Naive B cell (primary cell): Measurements from ENCODE around the gene WDPCP. TPM values are rescaled to one million over a fixed set of nuclear protein-coding genes. Genes with fewer than 3 reads are reported as not detected.
"Not testable (repeated sequence)": the region's sequence is repeated elsewhere in the genome, so short reads cannot be mapped to it uniquely, and the experiment has no call there.

Source experiments
- ATAC-seq, 2 donors: fragments of 150-1000 bp; cut with Tn5 transposase; 2 replicates each; pipeline ENCODE4 v1.10.0; 2021; ENCODE audit warnings: low read depth in 2 of 2, mild to moderate bottlenecking in 2 of 2, moderate library complexity in 2 of 2
- DNase-seq: peaks from one replicate; pipeline ENCODE4 v3.0.0; 2022
- H3K27ac Mint-ChIP-seq, 6 donors: one replicate each; pipeline ENCODE4 v1.8.0; 2020 to 2022; ENCODE audit warnings: mild to moderate bottlenecking in 6 of 6, mixed read lengths in 6 of 6, moderate library complexity in 5 of 6, inconsistent platforms in 2 of 6
- H3K27me3 Mint-ChIP-seq, 3 donors: one replicate each; pipeline ENCODE4 v1.8.0; 2021 to 2022; ENCODE audit warnings: mixed read lengths in 3 of 3, mild to moderate bottlenecking in 1 of 3
- H3K36me3 Mint-ChIP-seq, 2 donors: one replicate each; pipeline ENCODE4 v1.8.0; 2020 to 2022; ENCODE audit warnings: mixed read lengths in 2 of 2, inconsistent platforms in 1 of 2, mild to moderate bottlenecking in 1 of 2
- H3K4me1 Mint-ChIP-seq, 3 donors: one replicate each; pipeline ENCODE4 v1.8.0; 2020 to 2022; ENCODE audit warnings: mixed read lengths in 3 of 3, inconsistent platforms in 1 of 3, mild to moderate bottlenecking in 1 of 3, moderate library complexity in 1 of 3
- H3K4me3 Mint-ChIP-seq, 8 donors: one replicate each; pipeline ENCODE4 v1.8.0; 2020 to 2022; ENCODE audit warnings: mild to moderate bottlenecking in 8 of 8, mixed read lengths in 8 of 8, moderate library complexity in 8 of 8, inconsistent platforms in 2 of 8
- H3K9me3 Mint-ChIP-seq, 7 donors: one replicate each; pipeline ENCODE4 v1.8.0; 2020 to 2022; ENCODE audit warnings: mixed read lengths in 7 of 7, mild to moderate bottlenecking in 5 of 7, inconsistent platforms in 2 of 7, moderate library complexity in 1 of 7
- polyA plus RNA-seq, 6 donors: library from polyadenylated mRNA; unstranded; fragments of 300-500 nt; fragmentation: Illumina TruSeq; gene quantifications; one replicate each; pipeline ENCODE4 v1.2.3, GENCODE V29; 2021; ENCODE audit warnings: low read depth in 6 of 6

Gene WDPCP
- polyA plus RNA-seq, 6 donors from 2014 or later = 3.8 to 8.5 (median 5.9) TPM

DNA sequence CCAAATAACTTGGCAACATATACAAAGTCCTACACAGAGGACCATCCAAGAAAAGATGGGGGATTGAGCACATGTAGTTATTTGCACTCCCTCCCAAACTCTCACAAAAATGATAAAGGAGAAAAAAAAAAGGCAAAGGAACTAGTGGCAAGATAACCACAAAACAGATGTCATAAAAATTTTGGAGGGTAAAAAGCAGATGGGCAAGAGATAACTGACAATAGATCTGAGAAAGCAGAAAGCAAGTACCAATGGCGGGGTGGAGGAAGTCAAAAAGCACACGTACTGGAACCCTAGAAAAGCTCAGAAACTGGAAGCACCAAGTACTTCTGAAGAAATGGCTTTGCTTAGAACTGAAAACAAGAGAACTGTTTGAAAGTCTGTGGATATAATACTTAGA is 82.0 kb downstream of the WDPCP start:
- DNase-seq (no peak), ATAC-seq (no peak)
- H3K27me3 Mint-ChIP-seq = no peaks in the 10 kb centered on the region
- peaks cover 7 to 33% (median 14%) of the 10 kb centered on the region in 3 donors for H3K4me1 Mint-ChIP-seq
- peaks cover 10 to 43% (median 30%) of the 10 kb centered on the region in 7 donors for H3K9me3 Mint-ChIP-seq
- no peak overlapping the region for H3K4me3 Mint-ChIP-seq
- peaks cover 19 to 34% of the 10 kb centered on the region in 2 donors for H3K36me3 Mint-ChIP-seq
- H3K27ac Mint-ChIP-seq = peak overlapping the region in 2 of 6 donors; percentile 21 to 40

DNA sequence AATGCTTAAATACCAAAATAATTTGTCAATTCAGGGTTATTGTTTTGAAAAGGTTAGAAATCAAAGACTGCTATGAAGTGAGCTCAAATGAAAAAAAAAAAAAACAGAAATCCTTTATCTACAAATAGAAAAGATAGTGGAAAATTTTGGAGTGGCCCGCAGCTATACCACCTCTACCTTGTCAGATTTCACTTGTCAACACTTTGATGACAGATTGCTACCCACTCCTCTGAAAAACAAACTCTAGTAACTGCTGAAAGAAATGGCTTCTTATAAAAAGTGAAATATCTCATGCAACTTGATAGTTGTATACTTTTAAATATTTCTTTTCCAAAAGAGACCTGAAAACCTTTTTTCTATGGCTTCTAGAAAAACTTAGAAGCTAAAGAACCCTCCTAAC is 84.5 kb downstream of the WDPCP start:
- Mint-ChIP-seq H3K27ac (no peak overlapping the region), H3K4me3 (no peak overlapping the region), H3K36me3 (peaks cover 0 to 14% of the 10 kb centered on the region in 2 donors), H3K9me3 (peaks cover 4 to 18% (median 8%) of the 10 kb centered on the region in 7 donors), H3K27me3 (no peaks in the 10 kb centered on the region), H3K4me1 (peaks cover 10 to 38% (median 18%) of the 10 kb centered on the region in 3 donors)
- DNase-seq (no peak), ATAC-seq (no peak)

DNA sequence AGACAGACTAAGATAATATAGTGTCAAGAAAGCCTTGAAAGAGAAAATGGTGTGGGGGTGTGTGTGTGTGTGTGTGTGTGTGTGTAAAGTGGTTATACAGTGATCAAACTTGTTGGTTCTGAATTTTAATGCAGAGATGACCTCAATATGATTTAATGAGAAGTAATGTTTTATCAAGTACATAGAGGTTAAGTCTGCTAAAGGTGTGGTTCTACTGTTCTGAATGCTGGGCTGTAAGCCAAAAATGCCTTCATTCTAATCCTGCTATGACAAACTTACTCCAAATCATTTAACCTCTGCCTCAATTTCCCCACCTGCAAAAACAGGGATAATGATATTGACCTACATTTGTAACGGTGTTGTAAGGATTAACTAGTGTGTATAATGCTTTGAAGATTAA is 87.9 kb downstream of the WDPCP start:
- no peaks in the 10 kb centered on the region for H3K9me3 Mint-ChIP-seq
- H3K27ac Mint-ChIP-seq = peak overlapping the region in 1 of 6 donors; percentile 4
- no peak for DNase-seq
- no peaks in the 10 kb centered on the region for H3K36me3 Mint-ChIP-seq
- no peak overlapping the region for H3K4me3 Mint-ChIP-seq
- no peak for ATAC-seq
- no peaks in the 10 kb centered on the region for H3K27me3 Mint-ChIP-seq
- H3K4me1 Mint-ChIP-seq = peaks cover 18 to 37% (median 24%) of the 10 kb centered on the region in 3 donors

DNA sequence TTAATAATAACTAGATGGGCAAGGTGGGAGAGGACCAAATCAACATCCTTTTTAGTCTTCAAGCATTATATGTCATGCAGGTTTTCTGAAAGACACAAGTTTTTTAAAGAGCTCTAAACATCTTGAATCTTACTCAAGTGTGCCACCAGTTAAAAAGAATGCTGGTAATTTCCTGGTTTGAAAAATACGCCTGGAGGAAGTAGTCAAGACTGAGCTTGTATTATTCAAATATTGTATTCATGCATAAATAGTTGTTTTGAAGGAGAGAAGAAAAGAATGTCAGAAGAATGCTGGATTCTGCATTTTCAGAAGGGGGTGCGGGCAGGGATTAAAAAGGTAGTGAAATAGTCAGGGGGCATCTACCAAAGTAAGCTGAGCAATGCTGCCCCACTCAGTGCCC is 90.7 kb downstream of the WDPCP start:
- H3K27ac Mint-ChIP-seq = peak overlapping the region in 2 of 6 donors; percentile 9 to 26
- H3K4me3 Mint-ChIP-seq = peak overlapping the region in 1 of 8 donors; percentile 1
- no peaks in the 10 kb centered on the region for H3K27me3 Mint-ChIP-seq
- peak in 1 of 2 donors; percentile 21 for ATAC-seq
- no peak for DNase-seq
- H3K4me1 Mint-ChIP-seq = peaks cover 21 to 42% (median 26%) of the 10 kb centered on the region in 3 donors
- peaks cover 0 to 5% (median 2%) of the 10 kb centered on the region in 7 donors for H3K9me3 Mint-ChIP-seq
- peaks cover 6 to 8% of the 10 kb centered on the region in 2 donors for H3K36me3 Mint-ChIP-seq

DNA sequence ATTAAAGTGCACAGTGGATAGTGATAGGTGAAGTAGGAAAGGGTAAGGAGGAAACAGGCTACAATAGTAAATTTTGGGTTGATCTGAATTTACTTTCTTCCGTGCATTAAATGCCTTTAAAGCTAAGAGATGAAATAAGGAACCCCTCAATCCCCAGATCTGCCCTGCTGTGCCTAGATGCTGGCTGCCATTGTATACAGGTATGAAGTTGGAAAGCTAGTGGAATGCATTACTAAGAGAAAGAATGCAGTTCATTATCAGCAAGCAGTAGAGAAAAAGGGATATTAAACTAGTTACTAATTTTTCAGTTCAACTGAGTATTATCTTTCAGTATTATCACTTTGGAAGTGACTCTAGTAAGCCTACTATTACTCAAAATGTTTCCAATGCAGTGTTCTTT is 93.3 kb downstream of the WDPCP start:
- no peak for DNase-seq
- Mint-ChIP-seq H3K27ac (peak overlapping the region in 2 of 6 donors; percentile 24 to 29), H3K36me3 (peaks cover 6 to 8% of the 10 kb centered on the region in 2 donors), H3K4me3 (no peak overlapping the region), H3K9me3 (peaks cover 0 to 5% (median 2%) of the 10 kb centered on the region in 7 donors), H3K4me1 (peaks cover 21 to 42% (median 26%) of the 10 kb centered on the region in 3 donors), H3K27me3 (no peaks in the 10 kb centered on the region)
- no peak for ATAC-seq

DNA sequence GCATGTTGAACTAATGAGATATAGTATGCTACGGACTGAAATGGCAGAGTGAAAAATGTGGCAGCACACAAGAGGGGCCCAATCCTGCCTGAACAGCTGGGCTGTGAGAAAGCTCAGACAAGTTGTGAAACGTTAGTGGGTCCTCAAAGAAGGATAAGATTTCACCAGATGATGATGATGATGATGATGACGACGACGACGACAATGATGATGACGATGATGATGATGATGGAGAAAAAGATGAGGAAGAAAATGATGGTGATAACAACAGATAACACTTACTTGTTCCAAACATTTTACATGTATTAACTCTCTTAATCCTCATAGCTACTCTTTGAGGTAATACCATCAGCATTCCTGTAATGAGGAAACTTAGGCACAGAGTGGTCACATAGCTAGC is 94.2 kb downstream of the WDPCP start:
- DNase-seq = no peak
- H3K4me3 Mint-ChIP-seq = peak overlapping the region in 1 of 8 donors; percentile 63
- peaks cover 6 to 8% of the 10 kb centered on the region in 2 donors for H3K36me3 Mint-ChIP-seq
- H3K27ac Mint-ChIP-seq = peak overlapping the region in 2 of 6 donors; percentile 85 to 97
- H3K27me3 Mint-ChIP-seq = no peaks in the 10 kb centered on the region
- H3K9me3 Mint-ChIP-seq = peaks cover 0 to 5% (median 2%) of the 10 kb centered on the region in 7 donors
- peaks cover 20 to 33% (median 25%) of the 10 kb centered on the region in 3 donors for H3K4me1 Mint-ChIP-seq
- ATAC-seq = no peak

DNA sequence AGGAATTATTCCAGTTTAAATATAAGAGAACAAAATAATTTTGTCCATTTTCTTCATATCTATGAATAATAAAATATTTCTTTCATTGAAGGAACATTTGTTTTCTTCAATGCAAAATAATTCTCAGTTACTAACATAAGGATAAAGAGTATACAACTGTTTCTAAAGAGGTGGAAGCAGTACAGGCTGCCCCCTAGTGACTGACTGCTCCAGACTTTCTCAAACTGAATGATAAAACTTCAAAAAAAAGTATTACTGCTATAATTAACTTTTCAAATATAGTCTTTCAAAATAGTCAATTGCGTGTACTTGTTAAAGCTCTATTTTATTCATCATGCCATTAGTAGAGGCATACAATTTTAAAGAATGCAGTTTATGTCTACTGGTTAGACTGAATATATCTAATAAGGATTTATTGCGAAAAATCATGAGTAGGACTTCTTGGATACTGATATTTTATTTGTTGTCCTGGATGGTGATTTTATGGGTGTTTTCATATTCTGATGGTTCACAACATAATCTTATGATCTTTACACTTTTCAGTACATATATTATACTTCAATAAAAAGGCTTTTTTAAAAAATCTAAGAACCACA is 100.1 kb downstream of the WDPCP start:
- DNase-seq = no peak
- H3K27me3 Mint-ChIP-seq = no peaks in the 10 kb centered on the region
- H3K36me3 Mint-ChIP-seq = no peaks in the 10 kb centered on the region
- H3K9me3 Mint-ChIP-seq = no peaks in the 10 kb centered on the region
- no peak for ATAC-seq
- no peak overlapping the region for H3K4me3 Mint-ChIP-seq
- H3K27ac Mint-ChIP-seq = no peak overlapping the region
- H3K4me1 Mint-ChIP-seq = peaks cover 0 to 3% (median 0%) of the 10 kb centered on the region in 3 donors

DNA sequence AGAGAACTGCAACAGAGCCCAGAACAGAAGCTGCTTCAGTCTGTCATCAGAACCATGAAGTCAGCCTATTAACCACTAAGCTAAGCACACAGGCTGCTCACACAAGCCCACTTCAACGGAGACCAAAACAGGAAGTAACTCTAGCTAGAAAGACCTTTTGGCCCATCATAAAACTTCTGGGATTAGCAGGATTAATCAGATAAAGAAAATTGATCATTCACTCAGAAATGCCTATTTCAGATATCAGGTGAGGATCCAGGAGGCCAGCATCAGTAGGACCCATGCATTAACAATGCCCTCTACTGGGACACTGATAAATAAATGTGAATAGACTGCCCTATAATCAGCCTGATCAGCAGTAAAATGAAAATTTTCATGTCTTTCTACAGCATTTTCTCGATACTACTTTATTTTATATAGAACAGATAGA is 101.4 kb downstream of the WDPCP start:
- ATAC-seq (peak in 1 of 2 donors; percentile 33), DNase-seq (no peak)
- Mint-ChIP-seq H3K36me3 (peaks cover 0 to 7% of the 10 kb centered on the region in 2 donors), H3K4me3 (no peak overlapping the region), H3K9me3 (no peaks in the 10 kb centered on the region), H3K27me3 (no peaks in the 10 kb centered on the region), H3K27ac (peak overlapping the region in 2 of 6 donors; percentile 30 to 63), H3K4me1 (peaks cover 0 to 3% (median 0%) of the 10 kb centered on the region in 3 donors)

DNA sequence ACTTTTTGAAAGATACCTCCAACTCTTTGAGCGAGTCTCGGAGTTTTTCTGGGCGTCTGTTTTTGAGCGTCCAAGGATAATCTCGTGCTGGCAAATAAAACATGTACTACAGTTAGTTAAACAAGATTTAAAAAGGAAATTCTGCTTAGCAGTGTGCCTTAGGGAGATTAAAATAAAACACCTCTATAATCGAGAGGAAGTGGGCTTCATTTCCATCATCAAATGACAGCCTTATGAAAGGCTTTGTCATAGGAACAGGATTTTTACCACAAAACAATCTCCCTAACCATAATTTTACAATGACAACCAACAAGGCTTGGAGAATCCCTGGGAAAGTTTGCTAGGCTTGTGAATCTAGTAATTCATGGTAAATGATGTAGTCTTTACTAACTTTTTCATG is 103.4 kb downstream of the WDPCP start:
- Mint-ChIP-seq H3K27ac (no peak overlapping the region), H3K27me3 (no peaks in the 10 kb centered on the region), H3K4me3 (no peak overlapping the region), H3K36me3 (peaks cover 0 to 20% of the 10 kb centered on the region in 2 donors), H3K9me3 (no peaks in the 10 kb centered on the region), H3K4me1 (peaks cover 0 to 5% (median 3%) of the 10 kb centered on the region in 3 donors)
- no peak for ATAC-seq
- DNase-seq = no peak

DNA sequence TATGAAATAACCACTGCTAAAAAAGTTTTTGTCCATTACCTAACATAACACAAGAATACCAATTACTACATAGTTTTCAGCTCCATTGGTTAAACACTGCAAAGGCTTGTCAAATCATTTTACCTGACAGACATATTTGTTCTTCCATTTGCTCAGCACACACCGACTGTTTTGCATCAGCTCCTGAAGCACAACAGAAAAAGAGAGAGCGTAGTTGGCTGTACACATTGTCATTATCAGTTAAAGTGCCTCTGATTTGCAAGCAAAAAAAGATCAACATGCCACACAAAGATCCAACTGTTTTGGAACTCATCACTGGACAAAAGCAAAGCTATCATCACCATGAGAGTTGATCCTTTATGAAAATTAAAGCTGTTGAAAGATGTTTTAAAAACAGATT is 103.8 kb downstream of the WDPCP start:
- no peak overlapping the region for H3K27ac Mint-ChIP-seq
- H3K9me3 Mint-ChIP-seq = no peaks in the 10 kb centered on the region
- no peaks in the 10 kb centered on the region for H3K27me3 Mint-ChIP-seq
- no peak for ATAC-seq
- H3K4me3 Mint-ChIP-seq = no peak overlapping the region
- peaks cover 0 to 20% of the 10 kb centered on the region in 2 donors for H3K36me3 Mint-ChIP-seq
- H3K4me1 Mint-ChIP-seq = peaks cover 0 to 9% (median 3%) of the 10 kb centered on the region in 3 donors
- no peak for DNase-seq

DNA sequence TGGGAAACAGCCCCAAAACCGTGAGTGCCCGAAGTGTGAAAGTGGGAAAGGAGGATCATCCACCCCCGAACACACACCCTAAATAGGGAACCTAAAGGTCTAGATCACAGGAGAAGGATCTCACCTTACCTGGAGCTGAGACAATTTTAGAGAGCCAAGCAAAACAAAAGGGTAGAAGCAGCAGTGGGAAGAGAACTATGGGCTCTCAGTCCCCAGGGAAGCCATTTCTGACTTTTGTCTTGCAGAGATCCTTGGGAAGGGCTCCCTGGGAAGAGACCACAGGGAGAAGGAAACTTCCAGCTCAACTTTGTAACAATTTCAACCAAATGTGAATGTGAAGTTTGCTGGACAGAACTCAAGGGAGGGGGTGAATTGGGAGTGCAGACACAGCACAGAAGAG is 110.6 kb downstream of the WDPCP start:
- no peak for ATAC-seq
- Mint-ChIP-seq H3K9me3 (peaks cover 0 to 3% (median 0%) of the 10 kb centered on the region in 7 donors), H3K27me3 (no peaks in the 10 kb centered on the region), H3K4me1 (peaks cover 0 to 15% (median 4%) of the 10 kb centered on the region in 3 donors), H3K4me3 (no peak overlapping the region), H3K27ac (no peak overlapping the region), H3K36me3 (peaks cover 8 to 28% of the 10 kb centered on the region in 2 donors)
- DNase-seq = no peak

DNA sequence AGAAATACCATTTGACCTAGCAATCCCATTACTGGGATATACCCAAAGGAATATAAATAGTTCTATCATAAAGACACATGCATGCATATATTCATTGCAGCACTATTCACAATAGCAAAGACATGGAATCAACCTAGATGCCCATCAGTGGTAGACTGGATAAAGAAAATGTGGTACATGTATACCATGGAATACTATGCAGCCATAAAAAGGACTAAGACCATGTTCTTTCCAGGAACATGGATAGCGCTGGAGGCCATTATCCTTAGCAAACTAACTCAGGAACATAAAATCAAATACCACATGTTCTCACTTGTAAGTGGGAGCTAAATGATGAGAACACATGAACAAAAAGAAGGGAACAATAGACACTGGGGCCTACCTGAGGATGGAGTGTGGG is 119.0 kb downstream of the WDPCP start:
- H3K27me3 Mint-ChIP-seq, H3K4me1 Mint-ChIP-seq, DNase-seq, H3K4me3 Mint-ChIP-seq, ATAC-seq: not testable (repeated sequence)
- Mint-ChIP-seq H3K36me3 (peaks cover 19 to 26% of the 10 kb centered on the region in 2 donors), H3K9me3 (peaks cover 8 to 16% (median 12%) of the 10 kb centered on the region in 7 donors), H3K27ac (peak overlapping the region in 1 of 6 donors; percentile 14)

DNA sequence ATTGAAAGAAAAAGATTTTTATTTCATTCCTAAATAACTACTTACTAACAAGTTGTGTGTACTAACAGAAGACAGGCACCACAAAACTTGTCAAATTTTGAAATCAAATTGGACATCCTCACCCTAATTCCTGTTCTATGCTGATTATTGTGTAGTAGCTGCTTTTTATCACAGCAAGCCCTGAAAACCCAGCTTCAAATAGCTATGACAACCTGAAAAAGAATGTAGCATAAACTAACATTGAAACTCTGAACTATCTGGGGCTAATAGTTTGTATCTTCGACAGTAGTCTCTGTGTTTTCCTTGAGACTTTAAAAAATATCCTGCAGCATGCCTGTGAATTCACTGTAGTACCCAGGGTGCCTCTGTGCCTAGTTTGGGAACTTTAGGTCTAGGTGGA is 122.6 kb downstream of the WDPCP start:
- Mint-ChIP-seq H3K27ac (no peak overlapping the region), H3K36me3 (peaks cover 49 to 54% of the 10 kb centered on the region in 2 donors), H3K4me3 (no peak overlapping the region), H3K27me3 (no peaks in the 10 kb centered on the region), H3K4me1 (no peaks in the 10 kb centered on the region), H3K9me3 (peaks cover 8 to 33% (median 17%) of the 10 kb centered on the region in 7 donors)
- DNase-seq (no peak), ATAC-seq (no peak)

DNA sequence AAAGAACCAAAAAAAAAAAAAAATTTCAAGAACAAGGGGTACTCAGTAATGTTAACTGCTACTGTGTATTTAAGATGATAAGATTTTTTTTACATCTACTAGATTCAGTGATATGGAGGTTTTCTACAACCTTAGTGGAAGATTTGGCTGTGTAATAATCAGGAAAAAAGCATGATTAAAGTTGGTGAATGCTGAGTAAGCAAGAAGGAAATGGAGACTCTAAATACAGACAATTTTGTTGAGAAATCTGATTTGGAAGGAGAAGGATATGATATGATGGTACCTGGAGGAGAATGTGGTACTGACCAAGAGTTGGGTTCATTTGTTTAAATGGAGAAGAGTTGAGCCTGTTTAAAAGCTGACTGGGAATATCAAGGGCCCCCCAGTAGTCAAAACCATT is 125.1 kb downstream of the WDPCP start:
- H3K27ac Mint-ChIP-seq = peak overlapping the region in 1 of 6 donors; percentile 87
- DNase-seq (no peak), ATAC-seq (no peak)
- H3K9me3 Mint-ChIP-seq = peaks cover 7 to 37% (median 17%) of the 10 kb centered on the region in 7 donors
- no peaks in the 10 kb centered on the region for H3K27me3 Mint-ChIP-seq
- H3K4me3 Mint-ChIP-seq = no peak overlapping the region
- peaks cover 50 to 60% of the 10 kb centered on the region in 2 donors for H3K36me3 Mint-ChIP-seq
- H3K4me1 Mint-ChIP-seq = no peaks in the 10 kb centered on the region
